ENCODE results near the gene RBBP9.
"Not testable (repeated sequence)": the region's sequence is repeated elsewhere in the genome, so short reads cannot be mapped to it uniquely, and the experiment has no call there.

Gene RBBP9

GRCh38 chr20:18507218-18508191, 10.5 kb upstream of the RBBP9 start, which contains the start of gene SEC23B:
TSS of gene SEC23B (plus strand) at chr20:18507940. CDS start at chr20:18510836, 2,896 bp downstream.
- DNase-seq (ENCODE audit: low spot score): peak; percentile 90
- no peak for TF ChIP-seq CTCF (IDR thresholded peaks at IDR 0.05; ENCODE audit: extremely low read depth, insufficient read depth, missing control alignments)
- in situ Hi-C loops (cut with MboI; ENCODE audit: low pct_unique_long_range_greater_than_20kb, low sequenced_read_pairs, unreplicated experiment): no loop called here

GRCh38 chr20:18506744-18507143, 9.7 kb upstream of the RBBP9 start:
- DNase-seq (ENCODE audit: low spot score): no peak
- in situ Hi-C loops (cut with MboI; ENCODE audit: low pct_unique_long_range_greater_than_20kb, low sequenced_read_pairs, unreplicated experiment): no loop called here
- no peak for TF ChIP-seq CTCF (IDR thresholded peaks at IDR 0.05; ENCODE audit: extremely low read depth, insufficient read depth, missing control alignments)

GRCh38 chr20:18504479-18505060, 7.5 kb upstream of the RBBP9 start:
- no peak for DNase-seq (ENCODE audit: low spot score)
- in situ Hi-C loops (cut with MboI; ENCODE audit: low pct_unique_long_range_greater_than_20kb, low sequenced_read_pairs, unreplicated experiment): no loop called here
- no peak for TF ChIP-seq CTCF (IDR thresholded peaks at IDR 0.05; ENCODE audit: extremely low read depth, insufficient read depth, missing control alignments)

- DNase-seq (ENCODE audit: low spot score); in situ Hi-C loops (cut with MboI; ENCODE audit: low pct_unique_long_range_greater_than_20kb, low sequenced_read_pairs, unreplicated experiment): not testable (repeated sequence)
Measured at GRCh38 chr20:18501672-18502071, 4.6 kb upstream of the RBBP9 start.

- DNase-seq (ENCODE audit: low spot score): no peak
- in situ Hi-C loops (cut with MboI; ENCODE audit: low pct_unique_long_range_greater_than_20kb, low sequenced_read_pairs, unreplicated experiment): no loop called here
- TF ChIP-seq CTCF (IDR thresholded peaks at IDR 0.05; ENCODE audit: extremely low read depth, insufficient read depth, missing control alignments): no peak
Measured at GRCh38 chr20:18497603-18498002, 578 bp upstream of the RBBP9 start.

GRCh38 chr20:18496042-18496441, 983 bp downstream of the RBBP9 start:
- no peak for TF ChIP-seq CTCF (IDR thresholded peaks at IDR 0.05; ENCODE audit: extremely low read depth, insufficient read depth, missing control alignments)
- DNase-seq (ENCODE audit: low spot score): no peak
- in situ Hi-C loops (cut with MboI; ENCODE audit: low pct_unique_long_range_greater_than_20kb, low sequenced_read_pairs, unreplicated experiment): no loop called here

- no peak for TF ChIP-seq CTCF (IDR thresholded peaks at IDR 0.05; ENCODE audit: extremely low read depth, insufficient read depth, missing control alignments)
- no peak for DNase-seq (ENCODE audit: low spot score)
- in situ Hi-C loops (cut with MboI; ENCODE audit: low pct_unique_long_range_greater_than_20kb, low sequenced_read_pairs, unreplicated experiment): no loop called here
Measured at GRCh38 chr20:18488301-18488700, 8.7 kb downstream of the RBBP9 start.
